AG09319 (cell line): ENCODE results near the gene CNGA3.
"Not testable (repeated sequence)": the region's sequence is repeated elsewhere in the genome, so short reads cannot be mapped to it uniquely, and the experiment has no call there.

ENCODE experiments used
- DNase-seq: peaks from one replicate; pipeline ENCODE4 v3.0.0-alpha.2; 2010; ENCODE audit warnings: low read depth; ENCODE audit errors: extremely low read depth
- CTCF ChIP-seq: IDR thresholded peaks from 2 replicates; pipeline ENCODE4 v1.5.1; 2011; ENCODE audit warnings: low read depth, mild to moderate bottlenecking, inconsistent platforms, low read length, moderate library complexity

The CNGA3 gene

GRCh38 chr2:98419977-98420725 lies 73.9 kb downstream of the CNGA3 start:
- DNase-seq: no peak

GRCh38 chr2:98422449-98422848 lies 76.2 kb downstream of the CNGA3 start:
- TF ChIP-seq CTCF: no peak

More at GRCh38 chr2:98419977-98420725, 73.9 kb downstream of the CNGA3 start:
- no peak for TF ChIP-seq CTCF

GRCh38 chr2:98426771-98427170 lies 80.5 kb downstream of the CNGA3 start:
- TF ChIP-seq CTCF: no peak
- DNase-seq: no peak

More at GRCh38 chr2:98422449-98422848, 76.2 kb downstream of the CNGA3 start:
- DNase-seq: no peak

GRCh38 chr2:98432145-98432544 lies 85.9 kb downstream of the CNGA3 start:
- no peak for TF ChIP-seq CTCF
- no peak for DNase-seq

- no peak for TF ChIP-seq CTCF
- no peak for DNase-seq
These were observed 87.2 kb downstream of the CNGA3 start for GRCh38 chr2:98433363-98433964.

- no peak for DNase-seq
- TF ChIP-seq CTCF: no peak
These were observed 88.2 kb downstream of the CNGA3 start for GRCh38 chr2:98434492-98434891.

- not testable (repeated sequence) for DNase-seq
These were observed 89.4 kb downstream of the CNGA3 start for GRCh38 chr2:98435670-98436069.
